ENCODE measurements around the gene RNASE12. TPM values are rescaled to one million over a fixed set of nuclear protein-coding genes. Genes with fewer than 3 reads are reported as not detected.
"Not testable (repeated sequence)": the region's sequence is repeated elsewhere in the genome, so short reads cannot be mapped to it uniquely, and the experiment has no call there.

RNASE12 gene
- total RNA-seq, 1 experiment from 2014 or later: not detected

DNA sequence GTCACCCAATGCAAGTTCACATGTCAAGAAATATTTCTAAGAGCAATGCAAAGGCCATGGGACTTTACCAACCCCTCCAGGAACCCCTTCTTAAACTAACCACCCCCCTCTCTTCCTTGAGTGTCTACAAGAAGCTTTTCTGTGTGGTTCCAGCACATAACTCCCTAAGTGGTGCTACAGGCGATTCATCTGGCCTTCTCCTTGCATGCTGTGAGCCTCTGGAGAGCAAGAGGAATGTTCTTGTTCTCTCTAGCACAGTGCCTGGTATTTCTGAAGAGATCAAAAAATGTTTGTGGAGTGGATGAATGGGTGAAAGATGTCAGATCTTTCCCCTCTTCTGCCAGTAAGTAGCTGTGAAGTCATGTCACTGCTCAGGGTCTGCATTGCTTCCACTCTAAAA is 5.9 kb upstream of the RNASE12 start:
- H4K20me1 ChIP-seq (ENCODE audit: control insufficient read depth, insufficient read depth, insufficient read length): no peaks in the 10 kb centered on the region
- H3K79me1 ChIP-seq (ENCODE audit: insufficient read depth, low read depth, low read length, poor library complexity, severe bottlenecking): no peaks in the 10 kb centered on the region
- Mint-ChIP-seq H3K36me3 (ENCODE audit: insufficient read depth in 1 of 3, low read depth in 3 of 3) (peaks cover 0 to 4% (median 0%) of the 10 kb centered on the region in 3 experiments; a peak in 2 of 7 replicates), H3K27ac (peak overlapping the region in 1 of 3 experiments; percentile 15; a peak in 1 of 7 replicates), H3K4me3 (no peak overlapping the region), H3K4me1 (peaks cover 4 to 7% of the 10 kb centered on the region in 2 experiments; a peak in 2 of 4 replicates), H3K27me3 (ENCODE audit: low read depth) (no peaks in the 10 kb centered on the region), H3K9me3 (no peaks in the 10 kb centered on the region; a peak in 3 of 5 replicates)
- TF ChIP-seq CTCF (conservative IDR thresholded peaks at IDR 0.05): no peak
- no peak overlapping the region for H4K5ac ChIP-seq (ENCODE audit: insufficient read length, low read depth, low read length)
- no peaks in the 10 kb centered on the region for H3K9me3 ChIP-seq (ENCODE audit: control insufficient read depth, low read depth, low read length)
- H2BK5ac ChIP-seq (ENCODE audit: insufficient read length, low read length): no peak overlapping the region
- no peak overlapping the region for H2BK12ac ChIP-seq (ENCODE audit: insufficient read length, low read depth, low read length)
- no peak overlapping the region for H3K27ac ChIP-seq (ENCODE audit: insufficient read length, low read depth, low read length)
- no peak overlapping the region for H3K14ac ChIP-seq (ENCODE audit: insufficient read depth, low read length)
- H3K4me1 ChIP-seq (ENCODE audit: insufficient read depth, low read length): no peaks in the 10 kb centered on the region
- H3K23me2 ChIP-seq (ENCODE audit: insufficient read length, low read depth, low read length, poor library complexity, severe bottlenecking): no peaks in the 10 kb centered on the region
- H2BK20ac ChIP-seq (ENCODE audit: low read depth, low read length, poor library complexity, severe bottlenecking): no peak overlapping the region
- no peak overlapping the region for H3K23ac ChIP-seq (ENCODE audit: insufficient read length, low read depth, low read length)
- no peak overlapping the region for H2AFZ ChIP-seq (ENCODE audit: low read length)
- H3K56ac ChIP-seq (ENCODE audit: insufficient read length, low read depth, low read length): no peak overlapping the region
- no peak overlapping the region for H4K8ac ChIP-seq (replicated peaks; ENCODE audit: insufficient read length, low read depth, low read length)
- no peak overlapping the region for H2AK5ac ChIP-seq (ENCODE audit: insufficient read length, low read length)
- H3T11ph ChIP-seq (ENCODE audit: low read length): no peak overlapping the region
- no CpG with 5 or more reads among the region's 1 CpG for WGBS (ENCODE audit: extremely low coverage, insufficient read length, low lambda C conversion rate)
- no peak overlapping the region for H4K91ac ChIP-seq (ENCODE audit: insufficient read length, low read depth, low read length)
- H3K27me3 ChIP-seq (ENCODE audit: insufficient read depth, low read length): no peaks in the 10 kb centered on the region
- no peak for DNase-seq
- no peaks in the 10 kb centered on the region for H3K79me2 ChIP-seq (ENCODE audit: insufficient read depth, low read length)
- H3K4ac ChIP-seq (ENCODE audit: low read depth, low read length): no peak overlapping the region
- H2BK15ac ChIP-seq (ENCODE audit: low read depth, low read length): no peak overlapping the region
- no peak overlapping the region for H2BK120ac ChIP-seq (ENCODE audit: low read depth, low read length, poor library complexity, severe bottlenecking)
- H3K4me2 ChIP-seq (ENCODE audit: insufficient read depth, insufficient read length, low read length): no peak overlapping the region
- no peak overlapping the region for H3K18ac ChIP-seq (ENCODE audit: insufficient read length, low read depth, low read length)
- no peak overlapping the region for H3K9ac ChIP-seq (ENCODE audit: extremely low read depth, insufficient read length, low read length)

DNA sequence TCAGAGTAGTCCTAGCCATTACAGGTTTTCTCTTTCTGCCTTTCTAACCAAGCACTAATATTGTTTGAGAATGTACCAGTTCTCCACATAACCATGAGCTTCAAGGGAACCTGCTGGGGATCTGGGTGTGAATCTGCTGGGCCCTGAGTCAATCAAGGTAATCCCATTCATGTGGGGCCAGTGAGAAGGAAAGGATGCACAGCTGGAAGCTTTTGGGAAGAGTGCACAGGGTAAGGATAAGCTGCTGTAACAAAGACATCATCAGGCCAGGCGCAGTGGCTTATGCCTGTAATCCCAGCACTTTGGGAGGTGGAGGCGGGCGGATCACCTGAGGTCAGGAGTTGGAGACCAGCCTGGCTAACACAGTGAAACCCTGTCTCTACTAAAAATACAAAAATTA is 4.5 kb upstream of the RNASE12 start:
- not testable (repeated sequence) for H2AFZ ChIP-seq (ENCODE audit: low read length)

More for the DNA sequence above, 4.5 kb upstream of the RNASE12 start:
- H4K91ac ChIP-seq (ENCODE audit: insufficient read length, low read depth, low read length); H2BK5ac ChIP-seq (ENCODE audit: insufficient read length, low read length); H3K4me2 ChIP-seq (ENCODE audit: insufficient read depth, insufficient read length, low read length); H3K4me1 ChIP-seq (ENCODE audit: insufficient read depth, low read length); H2BK12ac ChIP-seq (ENCODE audit: insufficient read length, low read depth, low read length); H4K20me1 ChIP-seq (ENCODE audit: control insufficient read depth, insufficient read depth, insufficient read length); H3K79me1 ChIP-seq (ENCODE audit: insufficient read depth, low read depth, low read length, poor library complexity, severe bottlenecking); H2BK15ac ChIP-seq (ENCODE audit: low read depth, low read length); H2AK5ac ChIP-seq (ENCODE audit: insufficient read length, low read length); H3K27ac Mint-ChIP-seq; H3T11ph ChIP-seq (ENCODE audit: low read length); H3K4me1 Mint-ChIP-seq; H3K4me3 Mint-ChIP-seq; H3K56ac ChIP-seq (ENCODE audit: insufficient read length, low read depth, low read length); H2BK120ac ChIP-seq (ENCODE audit: low read depth, low read length, poor library complexity, severe bottlenecking); H4K8ac ChIP-seq (replicated peaks; ENCODE audit: insufficient read length, low read depth, low read length); H3K23ac ChIP-seq (ENCODE audit: insufficient read length, low read depth, low read length); H3K27me3 Mint-ChIP-seq (ENCODE audit: low read depth); H3K9me3 ChIP-seq (ENCODE audit: control insufficient read depth, low read depth, low read length); H3K18ac ChIP-seq (ENCODE audit: insufficient read length, low read depth, low read length); H3K23me2 ChIP-seq (ENCODE audit: insufficient read length, low read depth, low read length, poor library complexity, severe bottlenecking); H2BK20ac ChIP-seq (ENCODE audit: low read depth, low read length, poor library complexity, severe bottlenecking); H3K14ac ChIP-seq (ENCODE audit: insufficient read depth, low read length); H4K5ac ChIP-seq (ENCODE audit: insufficient read length, low read depth, low read length); DNase-seq; H3K36me3 Mint-ChIP-seq (ENCODE audit: insufficient read depth in 1 of 3, low read depth in 3 of 3); H3K9ac ChIP-seq (ENCODE audit: extremely low read depth, insufficient read length, low read length); H3K27ac ChIP-seq (ENCODE audit: insufficient read length, low read depth, low read length); H3K79me2 ChIP-seq (ENCODE audit: insufficient read depth, low read length); H3K27me3 ChIP-seq (ENCODE audit: insufficient read depth, low read length); H3K9me3 Mint-ChIP-seq; H3K4ac ChIP-seq (ENCODE audit: low read depth, low read length): not testable (repeated sequence)
- no CpG with 5 or more reads among the region's 3 CpGs for WGBS (ENCODE audit: extremely low coverage, insufficient read length, low lambda C conversion rate)

Measured in H9 (cell line).